ENCODE data around the gene MYO1D. TPM values are rescaled to one million over a fixed set of nuclear protein-coding genes. Genes with fewer than 3 reads are reported as not detected.
"Not testable (repeated sequence)": the region's sequence is repeated elsewhere in the genome, so short reads cannot be mapped to it uniquely, and the experiment has no call there.

Gene MYO1D
- polyA plus RNA-seq (2013, experiment 1 of 2): 15.4 TPM
- polyA plus RNA-seq (2013, experiment 2 of 2): 15.7 TPM

DNA sequence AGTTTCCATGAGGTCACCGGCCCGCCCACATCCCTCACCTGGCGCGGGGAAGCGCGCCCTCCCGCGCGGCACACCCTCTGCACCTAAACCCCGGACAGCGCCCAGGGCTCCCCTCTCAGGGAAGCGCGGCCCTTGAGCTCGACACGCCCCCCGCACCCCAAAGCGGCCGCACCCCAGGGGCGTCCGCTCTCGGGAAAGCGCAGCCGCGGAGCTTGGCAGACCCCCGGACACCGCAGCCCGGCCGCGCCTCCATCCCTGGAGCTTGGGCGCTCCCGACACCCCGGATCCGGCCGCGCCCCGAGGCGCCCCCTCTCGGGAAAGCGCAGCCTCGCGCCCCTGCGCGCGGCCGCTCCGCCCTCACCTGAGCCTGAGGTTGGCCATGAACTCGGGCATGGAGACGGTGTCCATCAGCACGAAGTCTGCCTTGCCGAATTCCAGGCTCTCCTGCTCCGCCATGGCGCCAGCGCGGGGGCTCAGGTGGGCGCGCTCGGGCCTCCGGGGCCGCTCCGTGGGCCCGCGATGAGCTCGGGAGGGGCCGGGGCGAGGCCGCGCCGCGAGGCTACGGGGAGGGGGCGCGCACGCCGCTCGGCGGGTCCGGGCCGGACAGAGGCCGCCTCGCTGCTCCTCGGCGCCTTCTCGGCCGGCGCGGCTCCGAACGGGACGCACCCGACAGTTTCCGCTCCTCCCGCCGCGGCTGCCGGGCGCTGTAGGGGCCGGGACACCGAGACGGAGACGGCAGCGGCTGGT is at the start of gene MYO1D:
Gene MYO1D, minus strand, starts transcription at position 708 of the 747 bp plus-strand sequence. Its CDS starts 252 bp downstream, at position 456.
- Histone ChIP-seq H3K4me1 (ENCODE audit: control insufficient read depth, low read depth, low read length) (peaks cover 2% of the 10 kb centered on the region), H3K23ac (ENCODE audit: low read length) (no peak within 1 kb of the TSS), H3K56ac (ENCODE audit: low read length) (peak within 1 kb of the TSS; percentile 96), H4K5ac (ENCODE audit: low read length) (no peak within 1 kb of the TSS), H3K4ac (ENCODE audit: low read depth, low read length) (peak within 1 kb of the TSS; percentile 85), H3K18ac (ENCODE audit: low read length) (peak within 1 kb of the TSS; percentile 90), H2BK15ac (replicated peaks; ENCODE audit: low read depth) (no peak within 1 kb of the TSS), H2BK5ac (ENCODE audit: low read length) (peak within 1 kb of the TSS; percentile 45), H3K4me3 (ENCODE audit: low read length) (peak within 1 kb of the TSS; percentile 81), H3K79me1 (ENCODE audit: low read length) (peaks cover 7% of the 10 kb centered on the region), H3K27me3 (ENCODE audit: insufficient read depth, low read length, poor library complexity) (no peaks in the 10 kb centered on the region), H3K9ac (ENCODE audit: low read length) (peak within 1 kb of the TSS; percentile 89), H4K8ac (ENCODE audit: low read depth, low read length) (no peak within 1 kb of the TSS), H3K36me3 (ENCODE audit: control insufficient read depth, insufficient read depth, low read length) (no peaks in the 10 kb centered on the region), H3K4me2 (ENCODE audit: low read length) (peak within 1 kb of the TSS; percentile 66), H3K27ac (ENCODE audit: low read depth, low read length) (peak within 1 kb of the TSS; percentile 91), H3K79me2 (ENCODE audit: control insufficient read depth, insufficient read depth, low read length) (peaks cover 8% of the 10 kb centered on the region), H2AK5ac (ENCODE audit: low read length) (no peak within 1 kb of the TSS), H2BK120ac (ENCODE audit: low read depth, low read length) (peak within 1 kb of the TSS; percentile 70)
- WGBS (ENCODE audit: extremely low coverage, insufficient coverage, low lambda C conversion rate): no CpG with 5 or more reads among the region's 101 CpGs
- DNase-seq: peak; percentile 77

DNA sequence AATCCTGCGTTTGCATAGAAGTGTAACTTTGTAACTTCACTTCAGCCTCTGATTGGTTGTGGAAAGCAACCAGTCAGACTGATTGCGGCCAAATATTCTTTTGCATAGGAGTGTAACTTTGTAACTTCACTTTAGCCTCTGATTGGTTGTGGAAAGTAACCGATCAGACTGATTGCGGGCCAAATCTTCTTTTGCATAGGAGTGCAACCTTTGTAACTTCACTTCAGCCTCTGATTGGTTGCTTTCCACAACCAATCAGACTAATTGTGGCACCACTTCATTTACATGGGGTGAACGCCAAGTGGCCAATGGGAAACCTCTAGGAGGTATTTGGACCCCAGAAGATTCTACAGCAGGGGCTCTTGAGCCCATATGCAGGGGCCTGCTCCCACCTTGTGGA is 49.3 kb upstream of the MYO1D start:
- DNase-seq: no peak
- no peak overlapping the region for H2AK5ac ChIP-seq (ENCODE audit: low read length)
- no peak overlapping the region for H2BK120ac ChIP-seq (ENCODE audit: low read depth, low read length)
- no peak overlapping the region for H4K5ac ChIP-seq (ENCODE audit: low read length)
- H3K4me1 ChIP-seq (ENCODE audit: control insufficient read depth, low read depth, low read length): peaks cover 9% of the 10 kb centered on the region
- WGBS (ENCODE audit: extremely low coverage, insufficient coverage, low lambda C conversion rate): no CpG with 5 or more reads among the region's 5 CpGs
- peaks cover 13% of the 10 kb centered on the region for H3K79me1 ChIP-seq (ENCODE audit: low read length)
- H3K4me2 ChIP-seq (ENCODE audit: low read length): no peak overlapping the region
- H3K23ac ChIP-seq (ENCODE audit: low read length): no peak overlapping the region
- H3K79me2 ChIP-seq (ENCODE audit: control insufficient read depth, insufficient read depth, low read length): peaks cover 8% of the 10 kb centered on the region
- H3K4ac ChIP-seq (ENCODE audit: low read depth, low read length): no peak overlapping the region
- H2BK15ac ChIP-seq (replicated peaks; ENCODE audit: low read depth): no peak overlapping the region
- H3K27me3 ChIP-seq (ENCODE audit: insufficient read depth, low read length, poor library complexity): no peaks in the 10 kb centered on the region
- no peak overlapping the region for H2BK5ac ChIP-seq (ENCODE audit: low read length)
- H3K27ac ChIP-seq (ENCODE audit: low read depth, low read length): no peak overlapping the region
- no peak overlapping the region for H4K8ac ChIP-seq (ENCODE audit: low read depth, low read length)
- no peak overlapping the region for H3K4me3 ChIP-seq (ENCODE audit: low read length)
- no peaks in the 10 kb centered on the region for H3K36me3 ChIP-seq (ENCODE audit: control insufficient read depth, insufficient read depth, low read length)
- H3K18ac ChIP-seq (ENCODE audit: low read length): no peak overlapping the region
- no peak overlapping the region for H3K56ac ChIP-seq (ENCODE audit: low read length)
- H3K9ac ChIP-seq (ENCODE audit: low read length): no peak overlapping the region

DNA sequence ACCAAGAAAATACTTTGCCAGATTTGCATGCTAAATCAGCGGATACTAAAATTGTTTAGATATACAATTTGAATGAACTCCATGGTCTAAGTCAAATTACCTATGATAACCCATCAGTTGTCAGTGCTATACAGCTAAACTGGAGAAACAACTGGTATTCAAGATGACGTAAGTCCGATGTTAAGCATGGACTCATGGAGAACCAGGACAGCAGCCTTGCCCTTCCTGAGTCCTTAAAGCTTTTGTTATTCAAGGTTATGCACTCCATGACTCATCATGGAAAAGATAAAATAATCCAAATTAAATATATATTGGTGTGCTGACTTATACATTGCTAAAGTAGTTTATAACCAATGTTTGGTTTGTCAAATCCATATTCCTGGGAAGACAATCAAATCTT is 47.0 kb upstream of the MYO1D start:
- not testable (repeated sequence) for H3K4me2 ChIP-seq (ENCODE audit: low read length); H4K8ac ChIP-seq (ENCODE audit: low read depth, low read length)

DNA sequence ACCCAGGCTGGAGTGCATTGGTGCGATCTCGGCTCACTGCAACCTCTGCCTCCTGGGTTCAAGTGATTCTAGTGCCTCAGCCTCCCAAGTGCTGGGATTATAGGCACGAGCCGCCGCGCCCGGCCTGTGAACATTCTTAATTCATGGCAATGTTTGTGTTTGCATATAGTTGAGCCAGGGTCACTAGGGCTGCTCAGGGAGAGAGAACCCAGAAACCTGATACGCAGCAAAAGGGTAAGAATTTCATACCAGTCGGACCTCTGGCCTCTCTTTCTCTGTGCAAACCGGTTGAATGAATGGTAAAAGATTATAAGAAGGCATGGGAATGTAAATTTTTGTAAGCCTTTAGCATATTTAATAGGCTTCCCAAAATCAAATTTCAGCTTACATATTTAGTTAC is 44.1 kb upstream of the MYO1D start:
- Histone ChIP-seq H2BK5ac (ENCODE audit: low read length) (no peak overlapping the region), H3K4me2 (ENCODE audit: low read length) (no peak overlapping the region), H3K36me3 (ENCODE audit: control insufficient read depth, insufficient read depth, low read length) (no peaks in the 10 kb centered on the region), H2BK120ac (ENCODE audit: low read depth, low read length) (no peak overlapping the region), H3K4ac (ENCODE audit: low read depth, low read length) (no peak overlapping the region), H3K56ac (ENCODE audit: low read length) (no peak overlapping the region), H2BK15ac (replicated peaks; ENCODE audit: low read depth) (no peak overlapping the region), H2AK5ac (ENCODE audit: low read length) (no peak overlapping the region), H3K4me3 (ENCODE audit: low read length) (no peak overlapping the region), H3K9ac (ENCODE audit: low read length) (no peak overlapping the region), H3K23ac (ENCODE audit: low read length) (no peak overlapping the region), H3K4me1 (ENCODE audit: control insufficient read depth, low read depth, low read length) (no peaks in the 10 kb centered on the region), H3K27me3 (ENCODE audit: insufficient read depth, low read length, poor library complexity) (no peaks in the 10 kb centered on the region), H3K79me2 (ENCODE audit: control insufficient read depth, insufficient read depth, low read length) (no peaks in the 10 kb centered on the region), H3K27ac (ENCODE audit: low read depth, low read length) (no peak overlapping the region), H3K18ac (ENCODE audit: low read length) (no peak overlapping the region), H3K79me1 (ENCODE audit: low read length) (no peaks in the 10 kb centered on the region), H4K8ac (ENCODE audit: low read depth, low read length) (no peak overlapping the region), H4K5ac (ENCODE audit: low read length) (no peak overlapping the region)
- no peak for DNase-seq
- no CpG with 5 or more reads among the region's 10 CpGs for WGBS (ENCODE audit: extremely low coverage, insufficient coverage, low lambda C conversion rate)

More for the DNA sequence above, 47.0 kb upstream of the MYO1D start:
- not testable (repeated sequence) for H3K79me2 ChIP-seq (ENCODE audit: control insufficient read depth, insufficient read depth, low read length); H3K36me3 ChIP-seq (ENCODE audit: control insufficient read depth, insufficient read depth, low read length); H3K27ac ChIP-seq (ENCODE audit: low read depth, low read length); H2AK5ac ChIP-seq (ENCODE audit: low read length); H3K23ac ChIP-seq (ENCODE audit: low read length); H3K79me1 ChIP-seq (ENCODE audit: low read length); DNase-seq; H3K4me3 ChIP-seq (ENCODE audit: low read length); H3K9ac ChIP-seq (ENCODE audit: low read length); H2BK15ac ChIP-seq (replicated peaks; ENCODE audit: low read depth); H4K5ac ChIP-seq (ENCODE audit: low read length); H3K27me3 ChIP-seq (ENCODE audit: insufficient read depth, low read length, poor library complexity); H3K18ac ChIP-seq (ENCODE audit: low read length); H3K4me1 ChIP-seq (ENCODE audit: control insufficient read depth, low read depth, low read length); H2BK5ac ChIP-seq (ENCODE audit: low read length); H3K56ac ChIP-seq (ENCODE audit: low read length); H3K4ac ChIP-seq (ENCODE audit: low read depth, low read length); H2BK120ac ChIP-seq (ENCODE audit: low read depth, low read length)
- no CpG with 5 or more reads among the region's 3 CpGs for WGBS (ENCODE audit: extremely low coverage, insufficient coverage, low lambda C conversion rate)

DNA sequence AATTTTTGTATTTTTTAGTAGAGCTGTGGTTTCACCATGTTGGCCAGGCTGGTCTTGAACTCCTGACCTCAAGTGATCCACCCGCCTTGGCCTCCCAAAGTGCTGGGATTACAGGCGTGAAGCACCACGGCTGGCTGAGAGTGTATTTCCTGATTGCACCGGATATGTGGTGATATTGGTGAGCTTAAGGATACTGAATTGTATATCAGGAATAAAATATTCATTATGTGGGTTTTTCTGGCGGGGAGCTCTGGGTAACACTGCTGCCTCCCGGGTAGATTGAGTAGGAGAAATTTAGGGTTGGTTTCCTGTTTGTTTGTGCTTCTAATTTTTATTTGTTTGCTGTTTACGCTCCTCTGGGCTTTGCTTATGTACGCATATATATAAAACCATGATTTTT is 43.4 kb upstream of the MYO1D start:
- Histone ChIP-seq H2BK15ac (replicated peaks; ENCODE audit: low read depth) (no peak overlapping the region), H3K27me3 (ENCODE audit: insufficient read depth, low read length, poor library complexity) (no peaks in the 10 kb centered on the region), H3K4ac (ENCODE audit: low read depth, low read length) (no peak overlapping the region), H3K27ac (ENCODE audit: low read depth, low read length) (no peak overlapping the region), H3K9ac (ENCODE audit: low read length) (no peak overlapping the region), H3K79me1 (ENCODE audit: low read length) (no peaks in the 10 kb centered on the region), H3K23ac (ENCODE audit: low read length) (no peak overlapping the region), H4K8ac (ENCODE audit: low read depth, low read length) (no peak overlapping the region), H2BK5ac (ENCODE audit: low read length) (no peak overlapping the region), H3K4me3 (ENCODE audit: low read length) (no peak overlapping the region), H4K5ac (ENCODE audit: low read length) (no peak overlapping the region), H2BK120ac (ENCODE audit: low read depth, low read length) (no peak overlapping the region), H2AK5ac (ENCODE audit: low read length) (no peak overlapping the region), H3K4me1 (ENCODE audit: control insufficient read depth, low read depth, low read length) (no peaks in the 10 kb centered on the region), H3K18ac (ENCODE audit: low read length) (no peak overlapping the region), H3K4me2 (ENCODE audit: low read length) (no peak overlapping the region), H3K36me3 (ENCODE audit: control insufficient read depth, insufficient read depth, low read length) (no peaks in the 10 kb centered on the region), H3K56ac (ENCODE audit: low read length) (no peak overlapping the region), H3K79me2 (ENCODE audit: control insufficient read depth, insufficient read depth, low read length) (no peaks in the 10 kb centered on the region)
- no peak for DNase-seq
- no CpG with 5 or more reads among the region's 8 CpGs for WGBS (ENCODE audit: extremely low coverage, insufficient coverage, low lambda C conversion rate)

DNA sequence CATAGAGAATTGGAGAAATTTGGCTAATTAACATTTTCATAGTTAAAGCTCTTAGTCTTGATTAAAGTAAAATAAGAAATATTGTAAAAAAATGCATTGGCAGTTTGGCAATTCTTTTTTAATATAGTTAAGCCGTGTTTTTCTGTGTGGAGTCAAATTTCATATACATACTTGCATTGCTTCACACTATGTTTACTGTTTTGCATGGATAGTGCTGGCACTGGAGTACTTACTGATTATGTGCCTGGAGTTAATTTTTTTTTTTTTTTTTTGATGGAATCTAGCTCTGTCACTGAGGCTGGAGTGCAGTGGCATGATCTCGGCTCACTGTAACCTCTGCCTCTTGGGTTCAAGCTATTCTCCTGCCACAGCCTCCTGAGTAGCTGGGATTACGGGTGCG is 43.0 kb upstream of the MYO1D start:
- not testable (repeated sequence) for H3K36me3 ChIP-seq (ENCODE audit: control insufficient read depth, insufficient read depth, low read length); H3K4me2 ChIP-seq (ENCODE audit: low read length); H3K9ac ChIP-seq (ENCODE audit: low read length); H3K18ac ChIP-seq (ENCODE audit: low read length); H3K4me3 ChIP-seq (ENCODE audit: low read length); H2AK5ac ChIP-seq (ENCODE audit: low read length); DNase-seq; H3K27ac ChIP-seq (ENCODE audit: low read depth, low read length); H3K56ac ChIP-seq (ENCODE audit: low read length); H4K8ac ChIP-seq (ENCODE audit: low read depth, low read length); H2BK5ac ChIP-seq (ENCODE audit: low read length); H4K5ac ChIP-seq (ENCODE audit: low read length); H3K79me2 ChIP-seq (ENCODE audit: control insufficient read depth, insufficient read depth, low read length); H3K4me1 ChIP-seq (ENCODE audit: control insufficient read depth, low read depth, low read length); H3K4ac ChIP-seq (ENCODE audit: low read depth, low read length); H3K79me1 ChIP-seq (ENCODE audit: low read length); H2BK15ac ChIP-seq (replicated peaks; ENCODE audit: low read depth); H2BK120ac ChIP-seq (ENCODE audit: low read depth, low read length); H3K27me3 ChIP-seq (ENCODE audit: insufficient read depth, low read length, poor library complexity); H3K23ac ChIP-seq (ENCODE audit: low read length)
- no CpG with 5 or more reads among the region's 4 CpGs for WGBS (ENCODE audit: extremely low coverage, insufficient coverage, low lambda C conversion rate)
